HFFc6 (cell line): ENCODE measurements around the gene PRKCE. TPM values are rescaled to one million over a fixed set of nuclear protein-coding genes. Genes with fewer than 3 reads are reported as not detected.

Experiments used
- DNase-seq: peaks from one replicate; pipeline ENCODE4 v3.0.0-alpha.2; 2018
- H3K27ac Mint-ChIP-seq: 2 replicates; pipeline ENCODE4 v1.8.0; 2020; ENCODE audit warnings: mild to moderate bottlenecking, mixed read lengths
- H3K27me3 Mint-ChIP-seq: 2 replicates; pipeline ENCODE4 v1.8.0; 2021; ENCODE audit warnings: mild to moderate bottlenecking, moderate library complexity, mixed read lengths; ENCODE audit not compliant: insufficient read depth
- H3K36me3 Mint-ChIP-seq: 2 replicates; pipeline ENCODE4 v1.8.0; 2021; ENCODE audit warnings: low read depth, mixed read lengths
- H3K4me1 Mint-ChIP-seq: 2 replicates; pipeline ENCODE4 v1.8.0; 2020; ENCODE audit warnings: low read depth, mixed read lengths
- H3K4me3 Mint-ChIP-seq: 2 replicates; pipeline ENCODE4 v1.8.0; 2020; ENCODE audit warnings: mild to moderate bottlenecking, moderate library complexity, mixed read lengths
- H3K9me3 Mint-ChIP-seq: 2 replicates; pipeline ENCODE4 v1.8.0; 2020; ENCODE audit warnings: mild to moderate bottlenecking, mixed read lengths
- CTCF ChIP-seq: fragments of 200-600 bp; sonication (generic); IDR thresholded peaks from 2 replicates; pipeline ENCODE4 v1.5.0; 2021; ENCODE audit warnings: antibody characterized with exemption, mild to moderate bottlenecking
- total RNA-seq, 6 experiments: library from RNA; stranded (reverse); fragmentation: NEBNext Ultra II Directional; extraction: Animal tissue kit (Norgen Biotek cat#: 25700); gene quantifications; 2 replicates in 1 of 6; 3 replicates in 5 of 6; pipeline ENCODE4 v1.2.3, GENCODE V29; 2021

Gene PRKCE
- total RNA-seq, 6 experiments from 2014 or later: 10.8 to 13.7 (median 12.0) TPM

DNA sequence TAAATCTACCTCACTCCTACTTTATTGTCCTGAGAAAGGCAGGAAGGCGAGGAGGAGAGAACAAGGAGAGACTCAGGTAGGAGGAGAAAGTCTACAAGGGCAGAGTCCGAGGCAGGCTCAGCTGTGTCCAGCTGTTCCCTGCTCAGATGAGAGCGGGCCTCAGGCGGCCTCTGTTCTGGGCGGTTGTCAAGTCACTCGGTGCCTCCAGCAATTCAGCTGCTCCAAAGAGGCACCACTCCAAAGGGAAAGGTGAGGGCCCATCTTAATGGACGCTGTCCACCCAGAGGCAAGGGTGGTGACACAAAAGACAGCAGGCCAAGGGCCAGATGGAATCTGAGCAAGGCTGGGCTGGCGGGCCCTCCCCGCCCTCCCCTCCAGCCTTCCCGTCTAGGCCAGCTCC, 544.3 kb downstream of the PRKCE start:
- no peak for DNase-seq
- Mint-ChIP-seq H3K9me3 (no peaks in the 10 kb centered on the region), H3K36me3 (no peaks in the 10 kb centered on the region), H3K27ac (no peak overlapping the region), H3K27me3 (peaks cover 2% of the 10 kb centered on the region), H3K4me1 (peaks cover 21% of the 10 kb centered on the region), H3K4me3 (no peak overlapping the region)
- no peak for TF ChIP-seq CTCF

DNA sequence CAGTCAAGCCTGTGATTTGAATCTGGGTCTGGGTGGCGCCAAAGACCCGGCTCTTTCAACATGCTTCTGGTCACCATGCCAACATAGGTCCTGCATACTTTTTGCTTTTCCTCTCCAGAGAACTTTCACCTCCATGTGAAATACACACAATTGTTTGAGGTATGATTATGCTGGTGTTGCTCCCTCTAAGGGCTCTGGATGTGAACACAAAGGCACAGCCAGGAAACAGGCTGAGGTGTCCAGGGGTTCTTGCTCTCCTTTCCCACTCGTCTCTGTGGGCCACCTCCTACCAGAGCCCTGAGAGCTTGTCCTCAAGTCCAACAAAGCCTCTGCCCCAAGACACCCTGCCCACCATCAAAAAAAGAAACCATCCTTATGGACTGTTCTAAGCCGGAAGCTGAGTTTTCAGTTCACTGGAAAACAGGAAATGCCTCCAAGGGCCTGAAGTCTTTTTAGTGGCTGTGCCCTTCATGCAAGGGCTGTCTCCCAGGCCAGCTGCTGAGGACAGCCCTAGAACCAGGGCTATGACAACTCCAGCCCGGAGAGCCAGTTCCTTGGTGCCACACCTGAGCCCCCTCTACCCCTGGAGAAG, 545.5 kb downstream of the PRKCE start:
- Mint-ChIP-seq H3K36me3 (peaks cover 4% of the 10 kb centered on the region; the same call in 1 of the 2 replicates), H3K27ac (no peak overlapping the region), H3K9me3 (peaks cover 5% of the 10 kb centered on the region; the same call in 1 of the 2 replicates)

GRCh38 chr2:46197672-46198071, 546.2 kb downstream of the PRKCE start:
- peaks cover 2% of the 10 kb centered on the region for H3K27me3 Mint-ChIP-seq
- H3K4me3 Mint-ChIP-seq: no peak overlapping the region
- H3K27ac Mint-ChIP-seq: no peak overlapping the region
- peaks cover 21% of the 10 kb centered on the region for H3K4me1 Mint-ChIP-seq
- DNase-seq: no peak
- TF ChIP-seq CTCF: no peak
- peaks cover 4% of the 10 kb centered on the region; the same call in 1 of the 2 replicates for H3K36me3 Mint-ChIP-seq
- peaks cover 5% of the 10 kb centered on the region; the same call in 1 of the 2 replicates for H3K9me3 Mint-ChIP-seq

More for the DNA sequence above, 545.5 kb downstream of the PRKCE start:
- H3K4me1 Mint-ChIP-seq: peaks cover 21% of the 10 kb centered on the region
- no peak for DNase-seq
- H3K4me3 Mint-ChIP-seq: no peak overlapping the region
- TF ChIP-seq CTCF: no peak
- H3K27me3 Mint-ChIP-seq: peaks cover 2% of the 10 kb centered on the region

- no peak for TF ChIP-seq CTCF
- Mint-ChIP-seq H3K9me3 (peaks cover 5% of the 10 kb centered on the region; the same call in 1 of the 2 replicates), H3K4me1 (peaks cover 21% of the 10 kb centered on the region), H3K27me3 (no peaks in the 10 kb centered on the region; the same call in none of the 2 replicates), H3K36me3 (peaks cover 4% of the 10 kb centered on the region; the same call in 1 of the 2 replicates), H3K27ac (no peak overlapping the region), H3K4me3 (no peak overlapping the region)
- DNase-seq: no peak
These were observed 546.8 kb downstream of the PRKCE start for GRCh38 chr2:46198164-46198883.

DNA sequence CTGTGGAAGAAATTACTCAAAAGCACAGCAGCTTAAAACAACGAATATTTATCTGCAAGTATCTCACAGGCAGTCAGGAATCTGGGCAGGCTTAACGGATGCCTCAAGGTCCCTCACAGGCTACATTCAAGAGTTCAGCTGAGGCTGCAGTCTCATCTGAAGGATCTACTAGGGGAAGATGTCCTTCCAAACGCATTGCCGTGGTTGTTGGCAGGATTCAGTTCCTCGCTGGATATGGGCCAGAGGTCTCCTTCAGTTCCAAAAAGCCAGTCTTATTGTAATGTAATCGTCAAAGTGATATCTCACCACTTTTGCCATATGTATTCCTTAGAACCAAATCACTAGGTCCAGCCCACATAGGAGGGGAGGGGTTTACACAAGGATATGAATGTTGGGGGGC, 547.5 kb downstream of the PRKCE start:
- DNase-seq: no peak
- no peak overlapping the region for H3K4me3 Mint-ChIP-seq
- H3K4me1 Mint-ChIP-seq: peaks cover 21% of the 10 kb centered on the region
- no peak overlapping the region for H3K27ac Mint-ChIP-seq
- no peaks in the 10 kb centered on the region; the same call in none of the 2 replicates for H3K27me3 Mint-ChIP-seq
- H3K9me3 Mint-ChIP-seq: peaks cover 5% of the 10 kb centered on the region; the same call in 1 of the 2 replicates
- peaks cover 8% of the 10 kb centered on the region for H3K36me3 Mint-ChIP-seq
- TF ChIP-seq CTCF: no peak
